Activated CD4-positive, alpha-beta T cell treated with anti-CD3 and anti-CD28 coated beads, Interleukin-2, amount 50 U/mL, for 24 hours (primary cell): ENCODE measurements around the gene MTUS2.
A peak's percentile ranks its signal among the peaks of the same experiment; 100 is the strongest.

ENCODE experiments used
- DNase-seq, 2 donors: peaks; one replicate each; pipeline ENCODE4 v3.0.0-alpha.2; 2020; ENCODE audit warnings: low read depth in 1 of 2, low spot score in 1 of 2

The MTUS2 gene

DNA sequence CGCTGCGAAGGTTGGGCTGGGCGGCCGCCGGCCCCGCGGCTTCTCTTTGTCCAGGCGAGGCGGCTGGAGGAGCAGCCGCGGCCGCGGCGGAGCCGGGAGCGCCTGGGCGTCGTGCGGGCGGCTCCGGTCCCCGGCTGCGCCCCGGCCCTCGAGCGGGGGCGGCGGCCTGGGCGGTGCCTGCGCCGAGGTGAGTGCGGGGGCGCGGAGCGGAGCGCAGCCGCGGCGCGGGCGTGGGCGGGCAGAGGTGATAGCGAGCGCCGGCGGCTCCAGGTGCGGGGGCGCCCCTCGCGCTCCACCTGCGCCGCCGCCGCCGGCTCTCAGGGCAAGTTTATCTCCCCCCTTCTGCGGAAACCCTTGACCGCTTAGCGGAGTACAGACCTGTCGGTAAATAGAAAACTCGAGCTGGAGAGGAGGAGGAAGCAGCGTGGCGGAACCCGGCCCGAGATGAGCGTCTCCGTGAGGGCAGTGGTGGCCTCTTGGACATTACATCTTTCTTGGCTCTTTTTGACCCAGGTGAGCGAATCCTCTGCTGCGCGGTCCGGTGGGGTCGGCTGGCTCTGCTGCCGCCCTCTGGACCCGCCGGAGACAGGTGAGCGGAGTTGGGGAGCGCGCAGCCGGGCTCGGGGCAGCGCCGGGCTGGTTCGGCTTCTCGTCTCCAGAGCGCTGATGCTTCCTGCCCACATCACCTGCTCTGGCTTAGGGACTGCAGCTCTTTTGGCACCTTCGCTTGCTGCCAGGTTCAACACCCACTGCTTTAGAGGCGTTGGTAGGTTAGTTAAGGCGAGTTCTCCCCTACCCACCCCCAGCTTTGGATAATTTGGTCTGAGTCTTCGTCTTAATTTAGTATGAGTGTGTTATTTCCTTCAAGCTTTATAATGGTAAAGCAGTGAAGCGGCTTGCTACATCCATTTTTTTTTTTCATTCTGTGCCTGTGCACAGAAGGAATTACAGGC, at the start of gene MTUS2:
TSS of gene MTUS2 (plus strand) at position 241 of the 953 bp plus-strand sequence.
- no peak for DNase-seq

DNA sequence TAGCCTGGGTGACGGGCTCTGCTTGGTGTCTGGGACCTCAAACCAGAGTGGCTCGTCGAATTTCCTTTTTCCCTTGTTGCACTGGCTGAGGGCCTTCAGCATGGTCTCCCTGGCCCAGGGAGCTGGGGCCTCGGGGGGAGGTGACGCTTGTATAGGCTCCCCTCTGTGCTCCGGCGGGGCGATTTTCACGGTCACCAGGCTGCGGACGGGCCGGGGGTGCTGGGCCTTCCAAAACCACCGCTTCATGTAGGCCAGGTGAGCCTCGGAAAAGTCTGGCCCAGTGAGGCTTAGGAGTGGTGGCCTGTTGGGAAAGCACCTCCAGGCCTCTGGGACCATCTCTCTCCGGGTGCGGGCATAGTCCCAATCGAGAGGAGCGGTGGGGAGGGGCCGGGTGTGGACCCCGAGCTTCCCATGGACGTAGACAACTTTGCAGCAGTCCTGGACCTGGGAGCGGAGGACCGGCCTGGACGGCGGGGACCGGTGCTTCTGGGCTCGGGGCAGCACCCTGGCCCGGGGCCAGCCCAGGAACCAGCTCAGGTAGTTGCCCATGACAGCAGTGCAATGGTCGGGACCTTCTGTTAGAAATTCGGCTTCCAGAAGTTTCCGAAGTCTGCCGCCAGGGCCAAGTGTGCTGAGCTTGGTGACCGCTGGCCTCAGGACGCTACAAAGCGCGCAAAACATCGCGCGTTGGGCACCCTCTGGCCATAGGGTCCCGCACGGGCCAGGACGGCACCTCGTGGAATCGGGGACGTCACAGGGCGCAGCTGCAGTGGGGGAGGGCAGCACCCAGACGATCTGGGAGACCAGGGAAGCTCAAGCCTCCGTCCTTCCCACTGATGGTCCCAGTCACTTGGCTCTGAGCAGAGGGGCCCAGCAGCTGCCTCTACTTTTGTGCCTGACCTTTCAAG, 41.6 kb upstream of the MTUS2 start:
- no peak for DNase-seq

DNA sequence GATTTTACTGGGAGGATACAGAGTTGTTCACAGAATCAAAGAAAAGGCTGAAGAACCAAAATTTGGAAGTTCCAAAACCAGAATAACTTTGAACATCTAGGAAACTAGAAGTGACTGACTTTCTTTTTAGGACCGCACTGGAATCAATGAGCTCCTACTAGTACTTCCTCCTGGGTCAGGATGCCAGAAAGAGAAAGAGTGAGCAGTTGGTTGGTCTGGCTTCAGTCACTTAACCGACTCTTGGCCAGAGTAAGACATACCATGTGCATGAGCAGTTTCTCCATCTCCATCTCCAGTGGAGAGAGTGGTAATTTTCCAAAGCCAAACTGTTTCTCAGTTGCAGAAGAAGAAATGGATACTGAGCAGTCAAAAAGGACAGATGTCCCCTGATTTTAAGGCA, 27.1 kb upstream of the MTUS2 start:
- DNase-seq = no peak

DNA sequence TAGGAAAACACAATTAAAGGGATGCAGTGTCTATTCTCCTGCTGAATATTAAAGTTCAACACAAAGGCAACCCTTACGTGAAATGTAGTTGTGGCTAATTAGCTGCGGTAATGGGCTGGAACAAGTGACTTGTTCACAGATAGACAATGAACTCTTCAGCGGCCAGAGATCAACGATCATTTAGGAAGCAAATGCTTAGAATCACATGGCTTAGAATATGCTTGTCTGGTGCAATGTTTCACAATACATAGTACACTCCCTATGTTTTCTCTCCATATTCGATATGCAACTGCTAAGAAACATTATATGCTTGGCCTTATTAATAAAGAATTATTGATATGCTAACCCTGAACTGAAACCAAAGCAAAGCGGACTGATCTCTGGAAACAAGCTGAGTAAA, 25.7 kb upstream of the MTUS2 start:
- DNase-seq = no peak

- DNase-seq = no peak
Measured at GRCh38 chr13:28796938-28797257, 23.2 kb upstream of the MTUS2 start.

DNA sequence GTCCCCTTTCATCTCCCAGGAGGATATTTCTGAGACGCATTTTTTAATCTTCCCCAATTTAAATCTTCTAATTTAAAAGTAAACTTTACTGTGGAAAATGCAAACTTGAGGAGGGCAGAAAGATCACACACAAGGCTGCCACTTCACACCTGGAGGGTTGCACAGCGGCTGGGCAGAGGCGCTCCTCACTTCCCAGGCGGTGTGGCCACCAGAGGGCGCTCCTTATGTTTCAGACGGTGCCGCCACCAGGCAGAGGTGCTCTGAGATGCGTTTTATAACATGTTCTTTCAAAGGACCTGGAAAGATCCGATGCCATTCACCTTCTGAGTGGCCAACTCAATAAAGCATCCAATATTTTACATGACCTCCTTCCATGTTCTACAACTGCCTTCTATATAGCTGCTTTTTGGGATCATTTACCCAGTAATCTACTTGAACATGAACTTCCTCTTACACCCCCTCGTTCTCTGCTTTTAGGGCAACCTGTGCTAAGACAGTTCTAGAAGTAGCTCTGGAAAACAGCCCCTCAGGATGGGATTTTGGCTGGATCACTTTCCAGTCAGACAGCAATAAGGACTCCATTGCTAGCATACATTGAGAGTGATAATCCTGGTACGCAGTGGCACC, 14.8 kb upstream of the MTUS2 start:
- no peak for DNase-seq

- no peak for DNase-seq
Measured at GRCh38 chr13:28817204-28817603, 2.9 kb upstream of the MTUS2 start.

DNA sequence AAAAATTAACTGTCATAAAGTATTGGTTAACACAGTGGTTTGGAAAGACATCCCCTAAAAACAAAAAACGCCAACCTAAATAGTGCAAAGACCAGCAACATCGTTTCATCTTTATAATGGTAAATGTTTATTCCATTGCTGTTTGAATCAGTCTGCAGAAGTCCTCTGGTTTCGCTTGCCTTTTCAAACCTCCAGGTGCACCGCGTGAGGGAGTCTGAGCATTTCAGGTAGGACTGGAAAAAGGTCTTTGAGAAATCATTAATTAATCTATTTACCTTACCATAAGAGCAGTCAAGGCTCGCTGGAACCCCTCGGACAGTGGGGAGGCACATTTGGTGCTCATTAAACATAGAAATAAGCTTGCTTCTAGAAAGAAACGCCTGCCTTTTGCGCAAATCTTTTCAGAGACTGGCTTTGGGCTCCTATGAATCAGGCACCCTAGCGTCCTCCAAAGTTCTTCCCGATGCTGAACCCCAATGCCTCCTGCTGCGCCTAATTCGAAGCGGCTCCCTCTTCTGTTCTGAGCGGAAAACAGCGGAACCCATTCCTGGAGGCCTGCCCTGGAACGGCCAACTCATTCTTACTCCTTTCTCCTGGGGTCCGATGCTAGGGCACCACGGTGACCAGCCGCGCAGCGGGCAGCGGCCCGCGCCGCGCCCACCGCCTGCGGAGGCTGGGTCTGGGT, 951 bp upstream of the MTUS2 start:
- no peak for DNase-seq

GRCh38 chr13:28819735-28820098, 422 bp upstream of the MTUS2 start:
- DNase-seq = peak in 1 of 2 donors; percentile 13

- no peak for DNase-seq
Measured at GRCh38 chr13:28822151-28822550, 2.0 kb downstream of the MTUS2 start.

GRCh38 chr13:28822801-28823200, 2.7 kb downstream of the MTUS2 start:
- DNase-seq = no peak

DNA sequence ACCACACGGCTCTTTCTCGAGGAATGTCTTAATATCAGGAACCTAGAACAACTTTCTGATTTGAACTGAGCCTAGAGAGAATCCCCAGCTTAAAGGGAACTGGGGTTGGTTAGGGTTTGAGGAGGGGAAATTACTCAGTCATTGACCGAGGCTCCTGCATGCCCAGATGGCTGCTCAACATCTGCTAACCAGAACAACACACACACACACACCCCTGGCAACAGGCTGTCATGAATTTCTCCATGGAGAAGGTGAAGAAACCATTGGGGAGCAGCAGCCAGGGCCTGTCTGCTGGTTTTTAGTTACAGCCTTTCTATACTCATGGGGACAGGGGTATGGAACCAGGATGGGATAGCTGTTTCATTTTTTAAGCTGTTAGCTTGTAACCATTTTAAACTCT, 5.2 kb downstream of the MTUS2 start:
- no peak for DNase-seq

- no peak for DNase-seq
Measured at GRCh38 chr13:28826368-28826767, 6.2 kb downstream of the MTUS2 start.

- DNase-seq = no peak
Measured at GRCh38 chr13:28830580-28830979, 10.4 kb downstream of the MTUS2 start.

DNA sequence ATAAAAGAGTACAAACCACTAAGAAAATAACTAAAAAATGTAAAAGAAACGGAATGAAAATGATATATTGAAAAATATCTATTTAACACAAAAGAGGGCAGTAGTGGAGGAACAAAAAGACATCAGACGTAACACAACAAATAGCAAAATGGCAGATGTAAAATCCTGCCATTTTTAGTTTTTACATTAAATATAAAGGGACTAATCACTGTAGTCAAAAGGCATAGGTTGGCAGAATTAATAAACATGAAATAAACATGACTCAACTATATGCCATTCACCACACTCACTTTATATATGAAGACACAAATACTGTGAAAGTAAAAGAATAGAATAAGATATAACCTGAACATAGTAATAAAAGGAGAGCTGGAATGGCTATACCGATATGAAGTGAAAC, 11.0 kb downstream of the MTUS2 start:
- no peak for DNase-seq

- DNase-seq = no peak
Measured at GRCh38 chr13:28837111-28837510, 17.0 kb downstream of the MTUS2 start.

- DNase-seq = no peak
Measured at GRCh38 chr13:28843639-28844038, 23.5 kb downstream of the MTUS2 start.

DNA sequence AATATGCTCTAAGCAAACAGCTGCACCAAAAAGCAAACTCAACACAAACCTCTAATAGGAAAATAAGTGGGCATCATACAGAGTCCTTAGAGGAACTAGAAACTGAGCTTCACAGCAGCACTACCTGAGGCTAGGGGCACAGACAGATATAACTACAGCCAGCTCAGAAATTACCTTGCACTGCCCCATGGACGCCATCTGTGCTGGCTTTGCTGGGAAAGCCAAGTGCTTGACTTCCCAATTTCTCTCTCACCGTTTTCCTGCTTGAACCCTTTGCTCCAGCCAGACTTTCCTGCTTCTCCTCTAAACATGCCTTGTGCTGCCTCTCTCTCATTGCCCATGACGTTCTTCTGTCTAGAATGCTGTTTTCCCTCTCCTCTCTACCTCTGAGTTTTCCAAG, 29.3 kb downstream of the MTUS2 start:
- DNase-seq = no peak

DNA sequence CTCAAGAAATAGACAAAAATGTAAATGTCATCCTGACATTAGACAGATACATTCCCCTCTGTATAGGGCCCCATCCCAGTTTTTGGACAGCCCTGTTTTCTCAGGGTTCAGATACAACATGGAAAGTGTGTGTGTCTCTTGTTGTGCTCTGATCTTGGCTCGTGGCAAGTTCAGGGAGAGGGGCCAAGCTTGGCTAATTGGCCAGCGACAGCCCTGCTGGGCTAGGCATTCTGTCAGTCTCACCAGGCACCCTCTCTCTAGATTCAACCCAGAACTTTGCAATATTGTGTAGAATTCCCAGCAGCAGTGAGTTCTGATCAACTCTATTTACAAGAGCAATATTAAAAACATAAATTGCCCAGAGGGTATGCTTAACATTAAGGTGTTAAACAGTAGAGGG, 30.1 kb downstream of the MTUS2 start:
- no peak for DNase-seq

DNA sequence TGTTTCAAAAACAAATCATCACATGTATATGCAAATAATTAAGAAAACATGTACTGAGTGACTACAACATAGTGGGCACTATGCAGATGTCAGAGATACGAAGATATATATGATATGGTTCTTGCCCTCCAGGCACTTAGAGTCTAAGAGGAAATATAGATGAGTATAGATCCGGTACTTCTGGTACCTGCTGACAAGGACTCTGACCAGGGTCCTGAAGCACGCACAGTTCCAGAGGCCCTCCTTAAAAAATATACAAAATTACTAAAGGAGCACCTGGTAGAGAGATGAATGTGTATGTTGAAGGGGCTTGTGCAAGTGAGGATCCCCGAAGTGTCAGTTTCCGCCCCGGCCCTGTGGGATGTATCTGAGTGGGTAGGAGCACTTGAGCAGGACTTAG, 31.3 kb downstream of the MTUS2 start:
- DNase-seq = no peak

DNA sequence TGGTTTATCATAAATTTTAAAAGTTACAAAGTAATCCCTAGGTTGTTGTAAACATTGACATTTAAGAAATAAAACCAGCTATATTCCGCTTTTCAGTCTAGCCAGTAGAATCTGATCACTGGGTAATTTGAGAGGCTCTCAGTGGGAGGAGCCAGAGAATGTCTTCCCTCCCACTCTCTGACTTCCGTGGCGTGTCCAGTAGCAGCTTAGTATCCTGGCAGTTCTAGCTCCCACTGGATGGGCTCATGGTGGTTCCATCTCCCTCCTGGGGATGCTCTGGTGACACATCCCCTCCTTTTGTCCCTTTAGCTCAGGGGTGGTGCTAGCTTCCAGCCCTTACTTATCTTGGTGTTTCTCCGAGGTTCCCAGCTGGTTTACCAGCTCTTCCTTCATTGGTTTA, 34.5 kb downstream of the MTUS2 start:
- DNase-seq = no peak
